ENCODE results near the gene PLPPR4.

GRCh38 chr1:99265124-99265523, 832 bp downstream of the PLPPR4 start:
- TF ChIP-seq CTCF (IDR thresholded peaks at IDR 0.05; ENCODE audit: low read depth, low read length, missing input control) = no peak
- no peak for TF ChIP-seq GABPA (IDR thresholded peaks at IDR 0.05 in 1 of 2, conservative IDR thresholded peaks at IDR 0.05 in 1 of 2)
- no peak for TF ChIP-seq NR2F2 (IDR thresholded peaks at IDR 0.05)
- TF ChIP-seq HNF4G (IDR thresholded peaks at IDR 0.05) = no peak
- no peak for TF ChIP-seq ATF3 (IDR thresholded peaks at IDR 0.05)
- no peak for TF ChIP-seq TAF1 (conservative IDR thresholded peaks at IDR 0.05)
- no peak for TF ChIP-seq REST (IDR thresholded peaks at IDR 0.05)
- TF ChIP-seq FOXA1 (IDR thresholded peaks at IDR 0.05) = no peak
- TF ChIP-seq MAX (IDR thresholded peaks at IDR 0.05) = no peak
- no peak for TF ChIP-seq YY1 (IDR thresholded peaks at IDR 0.05)
- no peak for TF ChIP-seq ZBTB33 (IDR thresholded peaks at IDR 0.05)

Data from liver (tissue), 3 donors.